ENCODE results near the gene CYP21A2.

CYP21A2 gene

GRCh38 chr6:32083812-32084768, 45.9 kb downstream of the CYP21A2 start:
- no peak for DNase-seq

- no peak for DNase-seq
Observed at GRCh38 chr6:32084780-32085179, 46.6 kb downstream of the CYP21A2 start.

GRCh38 chr6:32085759-32086459, 47.7 kb downstream of the CYP21A2 start:
- no peak for DNase-seq

DNA sequence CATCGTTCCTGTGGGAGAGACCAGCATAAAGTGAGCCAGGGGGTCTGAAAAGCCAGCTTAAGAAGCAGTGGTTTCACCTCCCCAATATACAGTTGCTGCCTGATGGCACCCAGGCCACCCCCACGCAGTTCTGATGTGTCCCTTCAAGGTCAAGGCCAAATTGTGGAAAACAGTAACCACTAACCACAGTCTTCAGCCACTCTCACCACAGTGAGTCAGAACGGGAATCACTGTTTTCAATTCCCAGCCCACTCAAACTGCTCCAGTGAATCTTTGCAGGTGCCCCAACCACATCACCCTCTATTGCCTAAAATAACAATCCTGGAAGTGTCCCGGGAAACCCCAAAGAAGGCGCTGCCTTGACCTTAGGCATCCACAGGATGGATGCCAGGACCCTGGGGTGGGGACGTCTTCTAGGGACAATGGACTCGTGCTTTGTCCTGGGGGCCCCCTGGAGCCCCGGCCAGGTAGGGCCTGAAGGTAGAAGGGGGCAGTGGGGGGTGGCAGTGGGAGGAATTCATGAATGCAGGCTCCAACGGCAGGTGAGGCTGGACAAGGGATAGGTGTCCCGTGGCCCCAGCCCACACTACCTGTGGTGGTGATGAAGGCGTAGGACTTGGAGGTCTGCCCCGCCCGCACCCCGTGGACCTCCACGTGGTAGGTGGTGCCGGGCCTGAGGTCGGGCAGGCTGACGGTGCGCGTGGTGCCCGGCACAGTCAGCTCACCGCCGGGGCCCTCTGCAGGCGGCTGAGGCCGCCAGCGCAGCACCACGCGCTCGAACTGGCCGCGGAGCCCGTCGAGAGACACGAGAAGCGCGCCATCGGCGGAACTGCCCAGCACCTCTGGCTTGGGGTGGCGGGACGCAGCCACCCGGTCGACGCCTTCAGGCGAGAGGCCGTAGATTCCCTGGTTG, 48.7 kb downstream of the CYP21A2 start:
- peak; percentile 64 for DNase-seq

GRCh38 chr6:32087574-32088486, 49.6 kb downstream of the CYP21A2 start:
- peak; percentile 84 for DNase-seq

DNA sequence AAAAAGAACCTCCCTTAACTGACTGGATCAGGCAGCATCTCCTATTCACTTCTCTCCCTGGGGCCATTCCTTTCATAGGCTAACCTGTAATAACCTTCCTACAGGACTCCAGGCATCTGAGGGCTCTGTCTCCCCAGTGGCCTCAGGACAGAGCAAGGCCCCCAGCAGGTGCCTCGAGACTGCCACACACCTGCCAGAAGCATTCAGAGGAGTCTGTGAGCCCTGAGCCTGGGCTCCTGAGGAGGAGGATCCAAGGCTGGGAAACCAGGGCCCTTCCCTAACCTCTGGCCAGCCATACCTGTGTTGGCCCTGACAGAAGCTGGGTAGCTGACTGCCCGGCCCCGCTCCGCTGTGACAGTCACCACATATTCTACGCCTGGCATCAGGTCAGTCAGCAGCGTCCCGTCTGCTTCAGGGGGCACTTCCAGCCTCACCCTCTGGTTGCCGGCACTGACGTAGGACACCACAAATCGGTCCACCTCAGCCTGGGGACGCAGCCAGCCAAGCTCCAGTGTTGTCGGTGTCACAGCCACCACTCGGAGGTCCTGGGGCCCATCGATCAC, 50.4 kb downstream of the CYP21A2 start:
- DNase-seq = no peak

GRCh38 chr6:32089082-32089828, 51.0 kb downstream of the CYP21A2 start:
- no peak for DNase-seq

Measured in stimulated activated CD4-positive, alpha-beta T cell treated with anti-CD3 and anti-CD28 coated beads, Interleukin-15, amount 100 ng/mL, for 24 hours (primary cell).